ENCODE measurements around the gene PCDHB16.
A peak's percentile ranks its signal among the peaks of the same experiment; 100 is the strongest.
"Not testable (repeated sequence)": the region's sequence is repeated elsewhere in the genome, so short reads cannot be mapped to it uniquely, and the experiment has no call there.

The PCDHB16 gene

DNA sequence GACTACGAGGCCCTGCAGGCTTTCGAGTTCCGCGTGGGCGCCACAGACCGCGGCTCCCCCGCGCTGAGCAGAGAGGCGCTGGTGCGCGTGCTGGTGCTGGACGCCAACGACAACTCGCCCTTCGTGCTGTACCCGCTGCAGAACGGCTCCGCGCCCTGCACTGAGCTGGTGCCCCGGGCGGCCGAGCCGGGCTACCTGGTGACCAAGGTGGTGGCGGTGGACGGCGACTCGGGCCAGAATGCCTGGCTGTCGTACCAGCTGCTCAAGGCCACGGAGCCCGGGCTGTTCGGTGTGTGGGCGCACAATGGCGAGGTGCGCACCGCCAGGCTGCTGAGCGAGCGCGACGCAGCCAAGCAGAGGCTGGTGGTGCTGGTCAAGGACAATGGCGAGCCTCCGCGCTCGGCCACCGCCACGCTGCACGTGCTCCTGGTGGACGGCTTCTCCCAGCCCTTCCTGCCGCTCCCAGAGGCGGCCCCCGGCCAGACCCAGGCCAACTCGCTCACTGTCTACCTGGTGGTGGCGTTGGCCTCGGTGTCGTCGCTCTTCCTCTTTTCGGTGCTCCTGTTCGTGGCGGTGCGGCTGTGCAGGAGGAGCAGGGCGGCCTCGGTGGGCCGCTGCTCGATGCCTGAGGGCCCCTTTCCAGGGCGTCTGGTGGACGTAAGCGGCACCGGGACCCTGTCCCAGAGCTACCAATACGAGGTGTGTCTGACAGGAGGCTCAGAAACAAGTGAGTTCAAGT is 2.1 kb downstream of the PCDHB16 start:
- Histone ChIP-seq H3K27me3 (replicated peaks in 2 of 5; ENCODE audit: control insufficient read depth in 4 of 5, insufficient read depth in 5 of 5, low read length in 4 of 5) (peaks cover 2 to 54% (median 17%) of the 10 kb centered on the region in 5 experiments), H3K9me3 (ENCODE audit: control extremely low read depth in 1 of 5, control insufficient read depth in 4 of 5, insufficient read depth in 2 of 5, low read depth in 1 of 5, low read length in 4 of 5) (peaks cover 4 to 33% (median 26%) of the 10 kb centered on the region in 5 experiments)
- H3K36me3 ChIP-seq (ENCODE audit: control insufficient read depth in 4 of 4, insufficient read depth in 4 of 4, low read length in 3 of 4); H3K27ac ChIP-seq (ENCODE audit: insufficient read depth in 1 of 2, low read depth in 1 of 2, low read length in 2 of 2, poor library complexity in 1 of 2, severe bottlenecking in 2 of 2); DNase-seq; H3K4me3 ChIP-seq (ENCODE audit: control insufficient read depth in 1 of 7, extremely low read depth in 1 of 7, insufficient read depth in 4 of 7, low read depth in 2 of 7, low read length in 6 of 7); POLR2A ChIA-PET; H3K4me1 ChIP-seq (ENCODE audit: control extremely low read depth in 1 of 4, control insufficient read depth in 4 of 4, insufficient read depth in 4 of 4, low read length in 3 of 4); CTCF ChIA-PET: not testable (repeated sequence)
- 30% methylated on average over 8 of the region's 69 CpGs for WGBS (ENCODE audit: insufficient coverage)

DNA sequence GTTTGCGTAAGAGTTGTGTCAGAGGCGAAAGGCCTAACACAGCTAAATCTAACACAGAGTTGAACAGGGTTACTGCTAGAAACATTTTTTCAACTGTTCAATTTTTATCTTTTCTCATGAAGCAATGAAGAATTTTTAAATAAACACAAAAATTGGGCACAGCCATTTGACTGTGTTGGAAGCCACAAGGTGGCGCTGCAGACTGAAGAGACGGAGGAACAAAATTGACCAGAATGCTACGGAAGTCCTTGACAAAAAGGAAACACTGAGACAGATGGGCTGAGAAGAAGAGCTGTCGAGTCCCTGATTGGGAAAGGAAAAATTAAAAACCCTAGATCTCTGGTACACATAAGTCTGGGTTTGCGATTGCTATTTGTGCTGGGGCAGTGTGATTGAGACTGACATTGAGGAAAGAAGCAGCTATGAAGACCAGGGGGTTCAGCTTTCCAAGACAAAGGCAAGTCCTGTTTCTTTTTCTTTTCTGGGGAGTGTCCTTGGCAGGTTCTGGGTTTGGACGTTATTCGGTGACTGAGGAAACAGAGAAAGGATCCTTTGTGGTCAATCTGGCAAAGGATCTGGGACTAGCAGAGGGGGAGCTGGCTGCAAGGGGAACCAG is 4.8 kb downstream of the PCDHB16 start, which contains the start of gene PCDHB9:
Gene PCDHB9 (plus strand): TSS at position 265 of the 616 bp plus-strand sequence. CDS start 158 bp downstream, at position 423.
- 25% methylated on average over 6 of the region's 9 CpGs for WGBS (ENCODE audit: insufficient coverage)
- Histone ChIP-seq H3K9me3 (ENCODE audit: control extremely low read depth in 1 of 5, control insufficient read depth in 4 of 5, insufficient read depth in 2 of 5, low read depth in 1 of 5, low read length in 4 of 5) (peaks cover 0 to 30% (median 21%) of the 10 kb centered on the region in 5 experiments), H3K27me3 (replicated peaks in 2 of 5; ENCODE audit: control insufficient read depth in 4 of 5, insufficient read depth in 5 of 5, low read length in 4 of 5) (peaks cover 5 to 52% (median 15%) of the 10 kb centered on the region in 5 experiments), H3K4me1 (ENCODE audit: control extremely low read depth in 1 of 4, control insufficient read depth in 4 of 4, insufficient read depth in 4 of 4, low read length in 3 of 4) (no peaks in the 10 kb centered on the region), H3K4me3 (ENCODE audit: control insufficient read depth in 1 of 7, extremely low read depth in 1 of 7, insufficient read depth in 4 of 7, low read depth in 2 of 7, low read length in 6 of 7) (no peak within 1 kb of the TSS), H3K27ac (ENCODE audit: insufficient read depth in 1 of 2, low read depth in 1 of 2, low read length in 2 of 2, poor library complexity in 1 of 2, severe bottlenecking in 2 of 2) (no peak within 1 kb of the TSS), H3K36me3 (ENCODE audit: control insufficient read depth in 4 of 4, insufficient read depth in 4 of 4, low read length in 3 of 4) (no peaks in the 10 kb centered on the region)
- CTCF ChIA-PET: no interaction called here
- peak in 2 of 3 donors; percentile 19 to 20 for DNase-seq
- POLR2A ChIA-PET: interaction anchor here (0.6 kb wide), 1 partner anchor 127 kb away, joined by 6 read pairs; no protein-coding TSS in a partner anchor

DNA sequence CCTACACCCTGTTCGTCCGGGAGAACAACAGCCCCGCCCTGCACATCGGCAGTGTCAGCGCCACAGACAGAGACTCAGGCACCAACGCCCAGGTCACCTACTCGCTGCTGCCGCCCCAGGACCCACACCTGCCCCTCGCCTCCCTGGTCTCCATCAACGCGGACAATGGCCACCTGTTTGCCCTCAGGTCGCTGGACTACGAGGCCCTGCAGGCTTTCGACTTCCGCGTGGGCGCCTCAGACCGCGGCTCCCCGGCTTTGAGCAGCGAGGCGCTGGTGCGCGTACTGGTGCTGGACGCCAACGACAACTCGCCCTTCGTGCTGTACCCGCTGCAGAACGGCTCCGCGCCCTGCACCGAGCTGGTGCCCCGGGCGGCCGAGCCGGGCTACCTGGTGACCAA is 6.5 kb downstream of the PCDHB16 start:
- WGBS (ENCODE audit: insufficient coverage): 23% methylated on average over 5 of the region's 37 CpGs
- H3K27me3 ChIP-seq (replicated peaks in 2 of 5; ENCODE audit: control insufficient read depth in 4 of 5, insufficient read depth in 5 of 5, low read length in 4 of 5): peaks cover 5 to 49% (median 10%) of the 10 kb centered on the region in 5 experiments
- H3K36me3 ChIP-seq (ENCODE audit: control insufficient read depth in 4 of 4, insufficient read depth in 4 of 4, low read length in 3 of 4); H3K4me1 ChIP-seq (ENCODE audit: control extremely low read depth in 1 of 4, control insufficient read depth in 4 of 4, insufficient read depth in 4 of 4, low read length in 3 of 4); DNase-seq; CTCF ChIA-PET; H3K4me3 ChIP-seq (ENCODE audit: control insufficient read depth in 1 of 7, extremely low read depth in 1 of 7, insufficient read depth in 4 of 7, low read depth in 2 of 7, low read length in 6 of 7); POLR2A ChIA-PET; H3K27ac ChIP-seq (ENCODE audit: insufficient read depth in 1 of 2, low read depth in 1 of 2, low read length in 2 of 2, poor library complexity in 1 of 2, severe bottlenecking in 2 of 2): not testable (repeated sequence)
- peaks cover 0 to 20% (median 14%) of the 10 kb centered on the region in 5 experiments for H3K9me3 ChIP-seq (ENCODE audit: control extremely low read depth in 1 of 5, control insufficient read depth in 4 of 5, insufficient read depth in 2 of 5, low read depth in 1 of 5, low read length in 4 of 5)

DNA sequence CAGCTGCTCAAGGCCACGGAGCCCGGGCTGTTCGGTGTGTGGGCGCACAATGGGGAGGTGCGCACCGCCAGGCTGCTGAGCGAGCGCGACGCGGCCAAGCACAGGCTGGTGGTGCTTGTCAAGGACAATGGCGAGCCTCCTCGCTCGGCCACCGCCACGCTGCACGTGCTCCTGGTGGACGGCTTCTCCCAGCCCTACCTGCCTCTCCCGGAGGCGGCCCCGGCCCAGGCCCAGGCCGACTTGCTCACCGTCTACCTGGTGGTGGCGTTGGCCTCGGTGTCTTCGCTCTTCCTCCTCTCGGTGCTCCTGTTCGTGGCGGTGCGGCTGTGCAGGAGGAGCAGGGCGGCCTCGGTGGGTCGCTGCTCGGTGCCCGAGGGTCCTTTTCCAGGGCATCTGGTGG is 6.9 kb downstream of the PCDHB16 start:
- CTCF ChIA-PET; H3K36me3 ChIP-seq (ENCODE audit: control insufficient read depth in 4 of 4, insufficient read depth in 4 of 4, low read length in 3 of 4); DNase-seq; H3K27ac ChIP-seq (ENCODE audit: insufficient read depth in 1 of 2, low read depth in 1 of 2, low read length in 2 of 2, poor library complexity in 1 of 2, severe bottlenecking in 2 of 2); H3K4me1 ChIP-seq (ENCODE audit: control extremely low read depth in 1 of 4, control insufficient read depth in 4 of 4, insufficient read depth in 4 of 4, low read length in 3 of 4); POLR2A ChIA-PET; H3K4me3 ChIP-seq (ENCODE audit: control insufficient read depth in 1 of 7, extremely low read depth in 1 of 7, insufficient read depth in 4 of 7, low read depth in 2 of 7, low read length in 6 of 7): not testable (repeated sequence)
- Histone ChIP-seq H3K9me3 (ENCODE audit: control extremely low read depth in 1 of 5, control insufficient read depth in 4 of 5, insufficient read depth in 2 of 5, low read depth in 1 of 5, low read length in 4 of 5) (peaks cover 0 to 19% (median 14%) of the 10 kb centered on the region in 5 experiments), H3K27me3 (replicated peaks in 2 of 5; ENCODE audit: control insufficient read depth in 4 of 5, insufficient read depth in 5 of 5, low read length in 4 of 5) (peaks cover 5 to 48% (median 10%) of the 10 kb centered on the region in 5 experiments)
- WGBS (ENCODE audit: insufficient coverage): 17% methylated on average over 14 of the region's 35 CpGs

DNA sequence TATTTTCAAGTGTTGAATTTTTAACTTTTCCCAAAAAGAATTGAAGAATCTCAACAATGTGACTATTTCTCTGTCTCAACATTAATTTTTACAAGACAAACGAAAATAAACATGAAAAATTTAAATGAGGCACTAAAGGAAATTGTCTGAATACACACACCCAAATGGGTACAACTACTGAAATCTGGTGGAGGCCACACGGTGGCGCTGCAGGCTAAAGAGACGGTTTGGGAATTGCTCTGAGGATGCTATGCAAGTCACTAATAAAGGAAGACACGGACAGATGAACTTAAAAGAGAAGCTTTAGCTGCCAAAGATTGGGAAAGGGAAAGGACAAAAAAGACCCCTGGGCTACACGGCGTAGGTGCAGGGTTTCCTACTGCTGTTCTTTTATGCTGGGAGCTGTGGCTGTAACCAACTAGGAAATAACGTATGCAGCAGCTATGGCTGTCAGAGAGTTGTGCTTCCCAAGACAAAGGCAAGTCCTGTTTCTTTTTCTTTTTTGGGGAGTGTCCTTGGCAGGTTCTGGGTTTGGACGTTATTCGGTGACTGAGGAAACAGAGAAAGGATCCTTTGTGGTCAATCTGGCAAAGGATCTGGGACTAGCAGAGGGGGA is 10.0 kb downstream of the PCDHB16 start, which contains the start of gene PCDHB10:
Gene PCDHB10 (plus strand): TSS at position 244 of the 616 bp plus-strand sequence. CDS start 200 bp downstream, at position 444.
- peak in 2 of 3 donors; percentile 16 to 18 for DNase-seq
- Histone ChIP-seq H3K27me3 (replicated peaks in 2 of 5; ENCODE audit: control insufficient read depth in 4 of 5, insufficient read depth in 5 of 5, low read length in 4 of 5) (peaks cover 3 to 40% (median 8%) of the 10 kb centered on the region in 5 experiments), H3K27ac (ENCODE audit: insufficient read depth in 1 of 2, low read depth in 1 of 2, low read length in 2 of 2, poor library complexity in 1 of 2, severe bottlenecking in 2 of 2) (no peak within 1 kb of the TSS), H3K9me3 (ENCODE audit: control extremely low read depth in 1 of 5, control insufficient read depth in 4 of 5, insufficient read depth in 2 of 5, low read depth in 1 of 5, low read length in 4 of 5) (peaks cover 0 to 16% (median 8%) of the 10 kb centered on the region in 5 experiments), H3K4me3 (ENCODE audit: control insufficient read depth in 1 of 7, extremely low read depth in 1 of 7, insufficient read depth in 4 of 7, low read depth in 2 of 7, low read length in 6 of 7) (no peak within 1 kb of the TSS), H3K36me3 (ENCODE audit: control insufficient read depth in 4 of 4, insufficient read depth in 4 of 4, low read length in 3 of 4) (no peaks in the 10 kb centered on the region), H3K4me1 (ENCODE audit: control extremely low read depth in 1 of 4, control insufficient read depth in 4 of 4, insufficient read depth in 4 of 4, low read length in 3 of 4) (no peaks in the 10 kb centered on the region)
- 7% methylated on average over 7 of the region's 10 CpGs for WGBS (ENCODE audit: insufficient coverage)
- POLR2A ChIA-PET: interaction anchor here (0.6 kb wide), 1 partner anchor 245 kb away, joined by 3 read pairs; no protein-coding TSS in a partner anchor
- CTCF ChIA-PET: no interaction called here

DNA sequence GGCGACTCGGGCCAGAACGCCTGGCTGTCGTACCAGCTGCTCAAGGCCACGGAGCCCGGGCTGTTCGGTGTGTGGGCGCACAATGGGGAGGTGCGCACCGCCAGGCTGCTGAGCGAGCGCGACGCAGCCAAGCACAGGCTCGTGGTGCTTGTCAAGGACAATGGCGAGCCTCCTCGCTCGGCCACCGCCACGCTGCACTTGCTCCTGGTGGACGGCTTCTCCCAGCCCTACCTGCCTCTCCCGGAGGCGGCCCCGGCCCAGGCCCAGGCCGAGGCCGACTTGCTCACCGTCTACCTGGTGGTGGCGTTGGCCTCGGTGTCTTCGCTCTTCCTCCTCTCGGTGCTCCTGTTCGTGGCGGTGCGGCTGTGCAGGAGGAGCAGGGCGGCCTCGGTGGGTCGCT is 12.1 kb downstream of the PCDHB16 start:
- WGBS (ENCODE audit: insufficient coverage): no CpG with 5 or more reads among the region's 37 CpGs

More for the DNA sequence above, 12.1 kb downstream of the PCDHB16 start:
- POLR2A ChIA-PET; H3K36me3 ChIP-seq (ENCODE audit: control insufficient read depth in 4 of 4, insufficient read depth in 4 of 4, low read length in 3 of 4); H3K27ac ChIP-seq (ENCODE audit: insufficient read depth in 1 of 2, low read depth in 1 of 2, low read length in 2 of 2, poor library complexity in 1 of 2, severe bottlenecking in 2 of 2); H3K4me3 ChIP-seq (ENCODE audit: control insufficient read depth in 1 of 7, extremely low read depth in 1 of 7, insufficient read depth in 4 of 7, low read depth in 2 of 7, low read length in 6 of 7); DNase-seq; CTCF ChIA-PET; H3K4me1 ChIP-seq (ENCODE audit: control extremely low read depth in 1 of 4, control insufficient read depth in 4 of 4, insufficient read depth in 4 of 4, low read length in 3 of 4): not testable (repeated sequence)
- Histone ChIP-seq H3K27me3 (replicated peaks in 2 of 5; ENCODE audit: control insufficient read depth in 4 of 5, insufficient read depth in 5 of 5, low read length in 4 of 5) (peaks cover 3 to 28% (median 4%) of the 10 kb centered on the region in 5 experiments), H3K9me3 (ENCODE audit: control extremely low read depth in 1 of 5, control insufficient read depth in 4 of 5, insufficient read depth in 2 of 5, low read depth in 1 of 5, low read length in 4 of 5) (peaks cover 2 to 18% (median 11%) of the 10 kb centered on the region in 5 experiments)

All from common myeloid progenitor, CD34-positive (primary cell).